Lung (tissue), 12 donors: Measurements from ENCODE around the gene SPAG5. TPM values are rescaled to one million over a fixed set of nuclear protein-coding genes. Genes with fewer than 3 reads are reported as not detected.

Experiments used
- ATAC-seq: fragments of 200-7000 bp; cut with Tn5 transposase; one replicate; pipeline ENCODE4 v1.9.1; 2020; ENCODE audit warnings: moderate number of reproducible peaks; ENCODE audit not compliant: insufficient read depth, low FRiP score
- DNase-seq, 3 donors: peaks; one replicate each; pipeline ENCODE4 v3.0.0-alpha.2; 2013 to 2017
- H3K27ac ChIP-seq, 2 donors: one replicate each; pipeline ENCODE4 v1.5.1; 2013; ENCODE audit warnings: mild to moderate bottlenecking in 2 of 2, moderate library complexity in 2 of 2, control low read depth in 1 of 2, inconsistent platforms in 1 of 2, low read depth in 1 of 2, low read length in 1 of 2
- H3K27me3 ChIP-seq, 3 donors: one replicate each; pipeline ENCODE4 v1.5.1; 2013; ENCODE audit warnings: low read length in 2 of 3; ENCODE audit not compliant: control insufficient read depth in 3 of 3, insufficient read depth in 3 of 3
- H3K36me3 ChIP-seq, 4 donors: one replicate each; pipeline ENCODE4 v1.5.1; 2013; ENCODE audit warnings: low read length in 4 of 4, mild to moderate bottlenecking in 1 of 4, moderate library complexity in 1 of 4; ENCODE audit not compliant: control insufficient read depth in 4 of 4, insufficient read depth in 4 of 4
- H3K4me1 ChIP-seq, 5 donors: one replicate each; pipeline ENCODE4 v1.5.1; 2013; ENCODE audit warnings: low read length in 5 of 5, mild to moderate bottlenecking in 2 of 5, moderate library complexity in 1 of 5; ENCODE audit not compliant: control insufficient read depth in 5 of 5, insufficient read depth in 5 of 5
- H3K4me3 ChIP-seq: one replicate; pipeline ENCODE4 v1.5.1; 2013; ENCODE audit warnings: mild to moderate bottlenecking, control low read depth, moderate library complexity
- H3K9ac ChIP-seq, 2 donors: one replicate each; pipeline ENCODE4 v1.5.1; 2013; ENCODE audit warnings: low read length in 2 of 2, control low read depth in 1 of 2; ENCODE audit not compliant: insufficient read depth in 1 of 2
- H3K9me3 ChIP-seq, 4 donors: one replicate each; pipeline ENCODE4 v1.5.1; 2013; ENCODE audit warnings: low read length in 3 of 4, mild to moderate bottlenecking in 1 of 4, moderate library complexity in 1 of 4; ENCODE audit not compliant: control insufficient read depth in 4 of 4, insufficient read depth in 3 of 4
- WGBS, 2 donors: extraction: QIAGEN DNeasy Blood & Tissue Kit; methylation state at CpG; one replicate each; pipeline ENCODE4 v1.1.7; 2013; 5-methylcytosine and 5-hydroxymethylcytosine counted together
- polyA plus RNA-seq, 2 donors: library from polyadenylated mRNA; stranded (reverse); fragments of 200-250 nt; gene quantifications; one replicate each; pipeline ENCODE4 v1.2.1, GENCODE V29; 2013
- total RNA-seq, 2 donors: library from RNA; depleted of rRNA in 1 of 2; stranded (reverse); fragments of >200 nt in 1 of 2; gene quantifications; one replicate each; pipeline ENCODE4 v1.2.1, GENCODE V29; 2014 to 2021
- TF ChIP-seq, protein P1 (sequence below): IDR thresholded peaks from 2 replicates; pipeline ENCODE4 v1.5.1; 2012; ENCODE audit warnings: mild to moderate bottlenecking; ENCODE audit errors: control extremely low read depth, extremely low read depth
- donor health status: control.
- donor health status: control.
- donor health status: Bipolar disorder and iron deficiency.
- donor health status: healthy.
- donor health status: DM: yes; HTN: yes; CAD: no.

The SPAG5 gene
- total and polyA plus RNA-seq, 4 donors, result 6.3 to 15.0 (median 10.2) TPM

DNA sequence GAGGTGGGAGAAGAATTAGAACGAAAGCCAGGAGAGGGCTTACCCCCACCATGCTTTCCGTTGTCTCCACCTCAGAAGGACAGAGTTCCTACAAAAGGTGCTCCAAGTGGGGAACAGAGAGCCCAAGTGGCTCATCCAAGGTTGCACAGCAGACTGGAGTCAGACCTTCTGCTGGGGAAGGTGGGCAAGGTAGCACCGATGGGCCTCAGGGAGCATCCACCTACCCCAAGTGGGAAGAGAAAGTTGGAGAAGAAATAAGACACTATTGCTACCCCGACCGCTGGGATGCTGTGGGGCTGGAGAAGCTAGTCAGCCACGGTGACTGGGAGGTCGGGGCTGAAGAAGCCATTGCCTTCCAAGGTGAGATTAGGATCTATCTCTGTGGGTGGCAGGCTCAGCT, 67.9 kb downstream of the SPAG5 start:
- Histone ChIP-seq H3K9me3 (no peaks in the 10 kb centered on the region), H3K27ac (no peak overlapping the region), H3K36me3 (no peaks in the 10 kb centered on the region), H3K27me3 (no peaks in the 10 kb centered on the region), H3K9ac (no peak overlapping the region), H3K4me1 (peaks cover 0 to 6% (median 0%) of the 10 kb centered on the region in 5 donors), H3K4me3 (no peak overlapping the region)
- 81 to 88% methylated on average over 7 of the region's 7 CpGs for WGBS, 2 donors
- no peak for ATAC-seq
- TF ChIP-seq, protein P1, sequence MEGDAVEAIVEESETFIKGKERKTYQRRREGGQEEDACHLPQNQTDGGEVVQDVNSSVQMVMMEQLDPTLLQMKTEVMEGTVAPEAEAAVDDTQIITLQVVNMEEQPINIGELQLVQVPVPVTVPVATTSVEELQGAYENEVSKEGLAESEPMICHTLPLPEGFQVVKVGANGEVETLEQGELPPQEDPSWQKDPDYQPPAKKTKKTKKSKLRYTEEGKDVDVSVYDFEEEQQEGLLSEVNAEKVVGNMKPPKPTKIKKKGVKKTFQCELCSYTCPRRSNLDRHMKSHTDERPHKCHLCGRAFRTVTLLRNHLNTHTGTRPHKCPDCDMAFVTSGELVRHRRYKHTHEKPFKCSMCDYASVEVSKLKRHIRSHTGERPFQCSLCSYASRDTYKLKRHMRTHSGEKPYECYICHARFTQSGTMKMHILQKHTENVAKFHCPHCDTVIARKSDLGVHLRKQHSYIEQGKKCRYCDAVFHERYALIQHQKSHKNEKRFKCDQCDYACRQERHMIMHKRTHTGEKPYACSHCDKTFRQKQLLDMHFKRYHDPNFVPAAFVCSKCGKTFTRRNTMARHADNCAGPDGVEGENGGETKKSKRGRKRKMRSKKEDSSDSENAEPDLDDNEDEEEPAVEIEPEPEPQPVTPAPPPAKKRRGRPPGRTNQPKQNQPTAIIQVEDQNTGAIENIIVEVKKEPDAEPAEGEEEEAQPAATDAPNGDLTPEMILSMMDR, result no peak
- DNase-seq, result no peak

DNA sequence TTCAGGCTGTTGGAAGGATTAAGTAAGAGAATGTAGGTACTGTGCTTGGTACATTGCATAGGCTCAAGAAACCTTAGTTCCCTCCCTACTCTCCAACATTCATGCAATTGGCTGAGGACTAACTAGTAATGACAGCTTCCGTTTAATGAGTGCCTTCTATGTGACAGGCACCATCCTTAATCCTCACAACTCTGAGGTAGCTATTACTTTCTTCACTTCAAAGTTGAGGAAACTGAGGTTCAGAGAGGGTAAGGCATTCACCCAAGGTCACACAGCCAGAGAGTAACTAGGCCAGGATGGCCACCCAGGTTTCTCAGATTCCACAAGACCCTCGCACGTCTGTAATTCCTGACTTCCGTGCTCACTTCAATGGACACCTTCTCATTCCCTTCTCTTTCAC, 68.6 kb downstream of the SPAG5 start:
- DNase-seq (no peak), ATAC-seq (no peak)
- Histone ChIP-seq H3K4me3 (no peak overlapping the region), H3K9ac (no peak overlapping the region), H3K27me3 (no peaks in the 10 kb centered on the region), H3K9me3 (no peaks in the 10 kb centered on the region), H3K27ac (no peak overlapping the region), H3K36me3 (no peaks in the 10 kb centered on the region), H3K4me1 (peaks cover 0 to 10% (median 0%) of the 10 kb centered on the region in 5 donors)
- TF ChIP-seq, protein P1, result no peak
- 89% methylated on average over 4 of the region's 4 CpGs for WGBS, 2 donors

DNA sequence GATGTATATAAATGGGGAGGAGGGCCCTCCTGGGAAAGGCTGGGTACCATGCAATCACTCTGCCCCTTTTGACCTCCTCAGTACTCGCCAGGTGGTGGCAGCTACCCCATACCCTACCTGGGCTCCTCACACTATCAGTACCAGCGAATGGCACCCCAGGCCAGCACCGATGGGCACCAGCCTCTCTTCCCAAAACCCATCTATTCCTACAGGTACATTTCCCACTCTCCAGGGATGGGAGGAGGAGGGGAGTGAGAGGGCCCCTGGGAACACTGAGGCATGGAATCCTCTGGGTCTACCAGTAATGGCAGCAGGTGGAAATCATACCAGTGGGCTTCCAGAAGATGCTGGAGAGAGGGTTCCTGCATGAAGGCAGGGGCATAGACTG, 69.8 kb downstream of the SPAG5 start:
- Histone ChIP-seq H3K27ac (no peak overlapping the region), H3K36me3 (no peaks in the 10 kb centered on the region), H3K4me1 (peaks cover 0 to 19% (median 0%) of the 10 kb centered on the region in 5 donors), H3K4me3 (no peak overlapping the region), H3K9me3 (no peaks in the 10 kb centered on the region), H3K27me3 (no peaks in the 10 kb centered on the region), H3K9ac (no peak overlapping the region)
- 92 to 95% methylated on average over 3 of the region's 3 CpGs for WGBS, 2 donors
- DNase-seq (no peak), ATAC-seq (no peak)
- TF ChIP-seq, protein P1, result no peak

DNA sequence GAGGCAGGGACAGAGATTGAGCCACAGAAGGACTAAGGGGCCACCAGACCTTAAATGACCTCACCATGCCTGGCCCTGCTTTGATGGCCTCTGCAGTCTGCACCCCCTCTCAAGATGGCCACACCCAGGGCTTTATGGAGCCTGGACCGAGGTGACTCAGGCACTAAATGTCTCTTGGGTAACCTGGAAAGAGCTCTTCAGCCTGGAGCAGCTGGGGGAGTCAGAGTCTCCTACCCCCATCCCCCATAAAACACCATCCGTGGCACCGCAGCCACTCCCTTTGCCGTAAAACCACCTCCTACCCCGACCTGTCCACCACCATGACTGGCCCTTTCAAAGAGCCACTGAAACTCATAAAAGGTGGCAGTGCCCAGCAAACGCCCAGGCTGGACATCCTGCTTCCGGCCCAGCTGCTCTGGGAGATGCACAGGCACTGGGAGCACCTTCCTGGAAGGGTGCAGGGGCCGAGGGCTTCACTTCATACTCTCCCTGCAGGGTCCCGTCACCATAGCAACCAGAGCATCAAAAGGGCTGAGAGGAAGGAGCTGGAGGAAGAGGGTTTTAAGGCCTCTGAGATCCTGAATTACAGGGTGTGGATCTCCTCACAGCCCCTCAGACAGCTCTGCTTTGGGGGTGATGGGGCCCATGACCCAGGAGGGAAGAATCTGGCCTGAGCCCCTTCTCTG, 70.4 kb downstream of the SPAG5 start:
- Histone ChIP-seq H3K9ac (no peak overlapping the region), H3K9me3 (no peaks in the 10 kb centered on the region), H3K36me3 (no peaks in the 10 kb centered on the region), H3K4me3 (no peak overlapping the region), H3K27me3 (no peaks in the 10 kb centered on the region), H3K27ac (no peak overlapping the region), H3K4me1 (peaks cover 0 to 19% (median 0%) of the 10 kb centered on the region in 5 donors)
- 64 to 74% methylated on average over 9 of the region's 9 CpGs for WGBS, 2 donors
- TF ChIP-seq, protein P1, result no peak
- ATAC-seq (peak; percentile 5), DNase-seq (no peak)
